Smooth muscle cell (in vitro differentiated cells): ENCODE measurements around the gene PPA1. TPM values are rescaled to one million over a fixed set of nuclear protein-coding genes. Genes with fewer than 3 reads are reported as not detected.

Source experiments
- DNase-seq: peaks from one replicate; lab custom pipeline; 2025; ENCODE audit not compliant: unreplicated experiment; lab: John Stamatoyannopoulos, UW
- H2AFZ ChIP-seq: fragments of 200-600 bp; sonication (generic); 2 replicates; pipeline ENCODE4 v1.6.0; 2016; ENCODE audit warnings: antibody characterized with exemption, low read depth, mild to moderate bottlenecking
- H3F3A ChIP-seq: fragments of 200-600 bp; sonication (generic); 2 replicates; pipeline ENCODE4 v1.6.0; 2017; ENCODE audit warnings: antibody characterized with exemption, low read depth
- H3K27ac ChIP-seq: fragments of 200-600 bp; sonication (generic); 2 replicates; pipeline ENCODE4 v1.5.1; 2016; ENCODE audit warnings: low read depth, mild to moderate bottlenecking
- H3K27me3 ChIP-seq: fragments of 200-600 bp; sonication (generic); 2 replicates; pipeline ENCODE4 v1.6.1; 2016; ENCODE audit warnings: low read depth, mild to moderate bottlenecking
- H3K36me3 ChIP-seq: fragments of 200-600 bp; sonication (generic); 2 replicates; pipeline ENCODE4 v1.5.1; 2016; ENCODE audit warnings: low read depth
- H3K4me1 ChIP-seq: fragments of 200-600 bp; sonication (generic); 2 replicates; pipeline ENCODE4 v1.5.1; 2016; ENCODE audit warnings: low read depth
- H3K4me2 ChIP-seq: fragments of 200-600 bp; sonication (generic); 2 replicates; pipeline ENCODE4 v1.6.0; 2016; ENCODE audit warnings: mild to moderate bottlenecking
- H3K4me3 ChIP-seq: fragments of 200-600 bp; sonication (generic); 2 replicates; pipeline ENCODE4 v1.5.1; 2016; ENCODE audit warnings: mild to moderate bottlenecking
- H3K79me2 ChIP-seq: fragments of 200-600 bp; sonication (generic); 2 replicates; pipeline ENCODE4 v1.6.0; 2016; ENCODE audit warnings: low read depth, mild to moderate bottlenecking
- H3K9ac ChIP-seq: fragments of 200-600 bp; sonication (generic); 2 replicates; pipeline ENCODE4 v1.6.0; 2016; ENCODE audit warnings: low read depth
- H3K9me3 ChIP-seq: fragments of 200-600 bp; sonication (generic); replicated peaks from 2 replicates; pipeline ENCODE4 v1.5.1; 2016; ENCODE audit warnings: low read depth
- H4K20me1 ChIP-seq: fragments of 200-600 bp; sonication (generic); 2 replicates; pipeline ENCODE4 v1.6.0; 2016; ENCODE audit warnings: low read depth
- WGBS: methylation state at CpG from one replicate; pipeline ENCODE4 v1.1.7; 2016; ENCODE audit warnings: low lambda C conversion rate; 5-methylcytosine and 5-hydroxymethylcytosine counted together
- polyA plus RNA-seq: library from polyadenylated mRNA; unstranded; fragments of >200 nt; fragmentation: Nextera tagmentation; extraction: Ambion mirVana; gene quantifications from 2 replicates; pipeline ENCODE4 v1.2.1, GENCODE V29; 2016
- total RNA-seq: library from RNA; depleted of rRNA; stranded (reverse); fragments of >200 nt; gene quantifications from 2 replicates; pipeline ENCODE4 v1.2.3, GENCODE V29; 2014
- TF ChIP-seq, protein P1 (sequence below): fragments of 200-600 bp; sonication (generic); IDR thresholded peaks from 2 replicates; pipeline ENCODE4 v1.5.1; 2017; ENCODE audit warnings: borderline replicate concordance, mild to moderate bottlenecking, antibody characterized with exemption; ENCODE audit not compliant: insufficient read depth, poor library complexity, severe bottlenecking

Gene PPA1
- total and polyA plus RNA-seq, 2 experiments from 2014 or later: 38.1 to 58.4 TPM

DNA sequence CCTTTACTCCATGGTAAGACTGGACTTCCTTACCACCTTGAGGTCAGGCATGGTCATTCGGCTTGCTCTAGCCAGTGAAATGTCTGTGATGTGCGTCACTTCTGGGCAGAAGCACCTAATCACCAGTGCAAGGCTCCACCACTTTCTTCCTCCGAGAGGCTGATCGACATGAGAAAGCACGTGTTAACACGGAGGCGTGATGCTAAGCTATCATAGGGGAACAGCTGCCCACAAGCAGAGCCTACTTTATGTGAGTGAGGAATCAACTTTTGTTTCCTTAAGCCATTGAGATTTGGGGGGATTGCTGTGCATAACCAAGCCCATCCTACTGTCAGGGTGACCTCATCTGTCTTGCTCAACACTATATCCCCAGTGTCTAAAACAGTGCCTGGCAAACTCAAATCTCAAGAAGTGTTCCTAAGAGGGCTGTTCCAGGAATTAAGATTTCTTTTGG, 39.8 kb downstream of the PPA1 start:
- peak overlapping the region; percentile 82 for H3K27ac ChIP-seq
- no peaks in the 10 kb centered on the region for H3K9me3 ChIP-seq
- 78% methylated on average over 7 of the region's 7 CpGs for WGBS
- H3K4me1 ChIP-seq: peaks cover 5% of the 10 kb centered on the region
- H3K27me3 ChIP-seq: no peaks in the 10 kb centered on the region
- no peak overlapping the region for H3K9ac ChIP-seq
- H3K36me3 ChIP-seq: no peaks in the 10 kb centered on the region
- TF ChIP-seq, protein P1, sequence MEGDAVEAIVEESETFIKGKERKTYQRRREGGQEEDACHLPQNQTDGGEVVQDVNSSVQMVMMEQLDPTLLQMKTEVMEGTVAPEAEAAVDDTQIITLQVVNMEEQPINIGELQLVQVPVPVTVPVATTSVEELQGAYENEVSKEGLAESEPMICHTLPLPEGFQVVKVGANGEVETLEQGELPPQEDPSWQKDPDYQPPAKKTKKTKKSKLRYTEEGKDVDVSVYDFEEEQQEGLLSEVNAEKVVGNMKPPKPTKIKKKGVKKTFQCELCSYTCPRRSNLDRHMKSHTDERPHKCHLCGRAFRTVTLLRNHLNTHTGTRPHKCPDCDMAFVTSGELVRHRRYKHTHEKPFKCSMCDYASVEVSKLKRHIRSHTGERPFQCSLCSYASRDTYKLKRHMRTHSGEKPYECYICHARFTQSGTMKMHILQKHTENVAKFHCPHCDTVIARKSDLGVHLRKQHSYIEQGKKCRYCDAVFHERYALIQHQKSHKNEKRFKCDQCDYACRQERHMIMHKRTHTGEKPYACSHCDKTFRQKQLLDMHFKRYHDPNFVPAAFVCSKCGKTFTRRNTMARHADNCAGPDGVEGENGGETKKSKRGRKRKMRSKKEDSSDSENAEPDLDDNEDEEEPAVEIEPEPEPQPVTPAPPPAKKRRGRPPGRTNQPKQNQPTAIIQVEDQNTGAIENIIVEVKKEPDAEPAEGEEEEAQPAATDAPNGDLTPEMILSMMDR: no peak
- H2AFZ ChIP-seq: no peak overlapping the region
- H3K79me2 ChIP-seq: no peaks in the 10 kb centered on the region
- H4K20me1 ChIP-seq: no peaks in the 10 kb centered on the region
- no peak for DNase-seq
- no peak overlapping the region for H3K4me2 ChIP-seq
- peaks cover 13% of the 10 kb centered on the region for H3F3A ChIP-seq
- H3K4me3 ChIP-seq: no peak overlapping the region

DNA sequence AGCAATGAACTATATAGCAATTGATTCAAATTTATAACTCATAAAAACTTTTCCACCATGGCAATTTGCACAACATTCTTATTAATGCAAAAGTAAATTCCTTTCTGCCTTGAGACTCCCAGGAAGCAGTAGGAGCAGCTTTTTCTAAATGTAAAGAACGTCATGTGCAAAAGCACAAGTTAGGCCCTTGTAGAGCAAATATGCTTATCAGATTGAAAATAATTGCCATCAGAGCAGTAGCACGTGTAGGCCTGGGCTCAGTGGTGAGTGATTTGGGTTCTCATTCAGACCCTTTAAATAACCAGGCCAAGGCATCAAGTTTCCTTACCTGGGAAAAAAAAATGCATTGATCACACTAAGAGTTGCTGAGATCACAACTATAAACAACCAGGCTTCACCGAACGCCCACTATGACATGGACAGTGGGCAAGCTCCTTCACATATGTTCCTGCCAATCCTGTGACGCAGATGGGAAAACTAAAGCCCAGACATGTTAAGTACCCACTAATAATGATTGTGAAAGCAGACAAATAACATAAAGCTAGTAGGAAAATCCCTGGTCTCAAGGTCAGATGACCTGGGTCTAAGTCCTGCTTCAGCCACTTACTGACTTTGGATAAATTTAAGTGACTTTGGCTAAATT, 40.8 kb downstream of the PPA1 start:
- no peak overlapping the region for H3K4me3 ChIP-seq
- H3K4me2 ChIP-seq: peak overlapping the region; percentile 5
- H3K79me2 ChIP-seq: no peaks in the 10 kb centered on the region
- H3K36me3 ChIP-seq: no peaks in the 10 kb centered on the region
- 58% methylated on average over 5 of the region's 5 CpGs for WGBS
- no peak for DNase-seq
- peaks cover 5% of the 10 kb centered on the region for H3K4me1 ChIP-seq
- H3K9me3 ChIP-seq: no peaks in the 10 kb centered on the region
- peak overlapping the region; percentile 82 for H3K27ac ChIP-seq
- H4K20me1 ChIP-seq: no peaks in the 10 kb centered on the region
- H2AFZ ChIP-seq: no peak overlapping the region
- no peaks in the 10 kb centered on the region for H3K27me3 ChIP-seq
- peak overlapping the region; percentile 52 for H3K9ac ChIP-seq
- TF ChIP-seq, protein P1: no peak
- peaks cover 13% of the 10 kb centered on the region for H3F3A ChIP-seq

DNA sequence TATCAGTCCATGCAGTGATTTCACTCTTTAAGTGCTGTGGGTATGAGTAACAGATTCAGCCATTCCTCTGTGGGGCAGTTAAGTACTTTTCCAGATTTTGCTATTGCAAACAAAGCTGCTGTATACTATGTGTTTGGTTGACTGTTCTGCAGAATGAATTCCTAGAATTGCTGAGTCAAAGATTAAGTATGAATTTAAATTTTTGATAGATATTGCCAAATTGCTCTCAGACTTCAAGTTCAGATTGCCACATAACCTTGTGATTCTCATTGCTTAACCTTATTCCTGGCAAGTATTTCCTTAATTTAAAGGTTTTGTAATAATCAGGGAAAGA, 41.3 kb downstream of the PPA1 start:
- H3F3A ChIP-seq: peaks cover 13% of the 10 kb centered on the region
- H3K27me3 ChIP-seq: no peaks in the 10 kb centered on the region
- TF ChIP-seq, protein P1: no peak
- no peaks in the 10 kb centered on the region for H4K20me1 ChIP-seq
- H3K36me3 ChIP-seq: no peaks in the 10 kb centered on the region
- peak overlapping the region; percentile 54 for H3K4me2 ChIP-seq
- no peaks in the 10 kb centered on the region for H3K9me3 ChIP-seq
- no peaks in the 10 kb centered on the region for H3K79me2 ChIP-seq
- H3K9ac ChIP-seq: no peak overlapping the region
- peak overlapping the region; percentile 82 for H3K27ac ChIP-seq
- no peak for DNase-seq
- peaks cover 5% of the 10 kb centered on the region for H3K4me1 ChIP-seq
- H2AFZ ChIP-seq: no peak overlapping the region
- no peak overlapping the region for H3K4me3 ChIP-seq

DNA sequence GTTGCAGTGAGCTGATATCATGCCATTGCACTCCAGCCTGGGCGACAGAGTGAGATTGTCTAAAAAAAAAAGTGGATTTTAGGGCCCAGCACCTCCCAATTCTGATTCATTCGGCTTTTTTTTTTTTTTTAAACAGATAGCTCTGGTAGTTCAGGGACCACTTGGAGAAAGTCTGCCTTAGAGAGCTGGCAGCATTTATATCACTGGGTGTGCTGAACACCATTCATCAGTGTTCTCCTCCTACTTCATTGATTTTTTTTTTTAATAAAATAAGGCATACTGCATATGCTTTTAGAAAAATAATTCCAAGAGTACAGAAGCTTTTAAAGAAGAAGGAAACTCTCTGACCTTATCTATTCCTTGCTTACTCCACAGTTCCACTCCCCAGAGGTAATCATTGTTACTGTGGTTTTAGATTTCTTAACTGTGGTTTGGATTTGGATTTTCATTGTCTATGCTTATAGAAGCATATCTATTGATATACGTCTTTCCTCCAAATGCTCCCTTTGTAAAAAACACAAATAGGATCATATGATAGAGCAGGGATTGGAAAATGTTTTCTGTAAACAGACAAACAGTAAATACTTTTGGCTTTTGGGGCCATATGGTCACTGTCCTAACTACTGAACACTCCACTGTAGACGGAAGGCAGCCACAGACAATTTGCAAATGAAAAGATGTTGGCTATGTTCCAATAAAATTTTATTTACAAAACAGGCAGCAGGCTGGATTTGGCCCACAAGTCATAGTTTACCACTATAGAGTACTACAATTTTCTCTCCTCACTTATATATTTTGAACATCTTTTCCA, 41.9 kb downstream of the PPA1 start:
- Histone ChIP-seq H3K9me3 (no peaks in the 10 kb centered on the region), H3K36me3 (no peaks in the 10 kb centered on the region), H4K20me1 (no peaks in the 10 kb centered on the region), H3K79me2 (no peaks in the 10 kb centered on the region), H2AFZ (no peak overlapping the region), H3K4me1 (peaks cover 5% of the 10 kb centered on the region), H3K9ac (no peak overlapping the region), H3K4me2 (peak overlapping the region; percentile 54), H3K27ac (peak overlapping the region; percentile 57), H3K4me3 (no peak overlapping the region), H3K27me3 (no peaks in the 10 kb centered on the region), H3F3A (peaks cover 13% of the 10 kb centered on the region)
- no peak for DNase-seq
- WGBS: 52% methylated on average over 4 of the region's 4 CpGs
- TF ChIP-seq, protein P1: no peak
